Activated naive CD8-positive, alpha-beta T cell treated with anti-CD3 and anti-CD28 coated beads, Interleukin-2, amount 50 U/mL, for 16 hours (primary cell): ENCODE measurements around the gene HLA-DQB2.
"Not testable (repeated sequence)": the region's sequence is repeated elsewhere in the genome, so short reads cannot be mapped to it uniquely, and the experiment has no call there.

ENCODE experiments used
- DNase-seq: peaks from one replicate; pipeline ENCODE4 v3.0.0-alpha.2; 2020; ENCODE audit warnings: low read depth, low spot score

Gene HLA-DQB2

DNA sequence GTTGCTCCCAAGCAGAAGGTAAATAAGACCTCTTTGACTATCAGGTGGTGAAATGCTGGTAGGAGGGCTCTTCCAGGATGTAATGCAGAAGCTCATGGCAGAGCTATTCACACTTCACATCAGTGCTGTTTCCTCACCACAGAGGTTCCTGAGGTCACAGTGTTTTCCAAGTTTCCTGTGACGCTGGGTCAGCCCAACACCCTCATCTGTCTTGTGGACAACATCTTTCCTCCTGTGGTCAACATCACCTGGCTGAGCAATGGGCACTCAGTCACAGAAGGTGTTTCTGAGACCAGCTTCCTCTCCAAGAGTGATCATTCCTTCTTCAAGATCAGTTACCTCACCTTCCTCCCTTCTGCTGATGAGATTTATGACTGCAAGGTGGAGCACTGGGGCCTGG is 17.7 kb downstream of the HLA-DQB2 start:
- DNase-seq, result not testable (repeated sequence)

DNA sequence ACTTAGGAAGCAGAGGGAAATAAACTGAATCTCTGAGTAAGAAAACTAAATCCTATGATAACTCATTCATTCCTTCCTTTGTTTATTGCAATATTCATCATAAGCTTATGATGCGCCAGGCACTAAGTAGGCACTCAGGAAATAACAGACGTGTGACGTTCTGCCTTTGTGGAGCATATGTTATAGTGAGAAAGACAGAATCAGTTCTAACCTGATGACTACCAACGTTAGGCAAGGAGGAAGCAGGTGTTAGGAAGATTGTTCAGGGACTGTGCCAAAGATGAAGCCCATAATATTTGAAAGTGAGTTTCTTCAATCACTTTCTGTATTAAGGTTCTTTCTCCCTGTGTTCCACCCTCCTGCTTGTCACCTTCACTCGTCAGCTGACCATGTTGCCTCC is 18.6 kb downstream of the HLA-DQB2 start:
- no peak for DNase-seq

DNA sequence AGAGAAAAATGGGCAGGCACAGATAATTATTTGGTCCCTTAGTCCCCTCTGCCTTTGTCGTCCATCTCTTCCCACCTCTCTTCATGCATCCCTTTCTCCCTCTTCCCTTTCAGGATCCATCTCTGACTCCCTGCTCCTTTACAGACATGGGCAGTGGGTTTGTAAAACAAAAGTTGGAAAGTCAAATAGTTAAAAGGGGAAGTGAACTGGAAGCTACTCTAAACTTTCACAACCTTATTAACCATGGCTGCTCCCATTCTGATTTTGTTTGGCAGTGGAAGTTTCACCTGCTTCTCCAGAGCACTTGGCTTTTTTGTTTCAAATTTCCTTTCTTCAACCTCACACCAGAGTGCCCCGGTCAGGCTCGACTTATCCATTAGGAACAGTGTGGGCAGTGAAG is 21.0 kb downstream of the HLA-DQB2 start:
- no peak for DNase-seq

DNA sequence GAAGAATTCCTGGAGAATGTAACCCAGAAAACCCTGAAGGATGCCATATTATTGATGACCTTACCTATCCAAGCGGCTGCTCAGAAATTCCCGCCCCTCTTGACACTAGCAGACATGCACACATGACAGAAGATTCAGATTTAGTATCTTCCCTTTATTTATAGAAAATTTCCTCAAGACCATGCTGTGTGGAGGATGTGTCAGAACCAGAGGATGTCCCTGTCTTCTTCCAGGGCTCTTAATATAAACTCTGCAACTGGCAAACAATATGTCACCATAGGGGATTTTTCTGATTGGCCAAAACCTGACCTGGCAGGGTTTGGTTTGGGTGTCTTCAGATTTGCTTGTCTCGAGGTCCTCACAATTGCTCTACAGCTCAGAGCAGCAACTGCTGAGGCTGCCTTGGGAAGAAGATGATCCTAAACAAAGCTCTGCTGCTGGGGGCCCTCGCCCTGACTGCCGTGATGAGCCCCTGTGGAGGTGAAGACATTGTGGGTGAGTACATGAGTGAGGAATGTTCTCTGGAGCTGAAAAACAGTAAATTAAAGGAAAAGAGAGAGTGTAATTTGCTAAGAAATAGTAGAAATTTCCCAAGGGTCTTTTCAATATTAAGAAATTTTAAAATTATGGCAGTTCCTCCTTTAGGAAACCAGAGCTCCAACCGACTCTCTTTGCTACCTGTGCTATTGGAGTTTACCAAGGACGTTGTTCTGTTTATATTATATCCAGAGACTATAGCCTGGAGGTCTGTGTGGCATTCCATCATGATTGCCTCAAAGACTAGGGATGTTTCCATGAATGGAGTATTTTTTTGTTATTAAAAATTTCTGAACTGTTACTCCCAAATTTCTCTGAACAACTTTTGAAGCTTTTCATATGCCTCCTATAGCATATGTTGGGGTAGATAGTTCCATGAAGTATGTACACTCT is 22.0 kb downstream of the HLA-DQB2 start, which contains the start of gene HLA-DQA2:
Gene HLA-DQA2 (plus strand): TSS at position 361 of the 930 bp plus-strand sequence. CDS start 53 bp downstream, at position 414.
- no peak for DNase-seq

DNA sequence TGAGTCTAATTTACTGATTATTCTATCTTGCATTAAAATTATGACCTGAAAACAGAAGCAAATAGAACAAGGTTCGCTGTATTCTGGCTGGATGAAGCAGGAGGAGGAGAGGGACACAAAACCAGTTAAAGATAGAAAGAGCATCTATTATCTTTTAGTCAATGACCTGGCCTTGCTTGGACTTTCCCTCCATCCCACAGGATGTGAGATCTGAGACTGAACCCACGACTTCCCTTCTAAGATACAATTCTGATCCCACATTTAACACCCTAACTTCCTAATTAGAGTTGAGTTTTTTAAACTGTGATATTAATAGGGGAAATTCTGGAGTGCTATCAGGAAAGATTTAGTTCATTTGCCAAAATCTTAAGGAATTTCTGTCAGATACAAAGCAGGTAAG is 25.2 kb downstream of the HLA-DQB2 start:
- no peak for DNase-seq

DNA sequence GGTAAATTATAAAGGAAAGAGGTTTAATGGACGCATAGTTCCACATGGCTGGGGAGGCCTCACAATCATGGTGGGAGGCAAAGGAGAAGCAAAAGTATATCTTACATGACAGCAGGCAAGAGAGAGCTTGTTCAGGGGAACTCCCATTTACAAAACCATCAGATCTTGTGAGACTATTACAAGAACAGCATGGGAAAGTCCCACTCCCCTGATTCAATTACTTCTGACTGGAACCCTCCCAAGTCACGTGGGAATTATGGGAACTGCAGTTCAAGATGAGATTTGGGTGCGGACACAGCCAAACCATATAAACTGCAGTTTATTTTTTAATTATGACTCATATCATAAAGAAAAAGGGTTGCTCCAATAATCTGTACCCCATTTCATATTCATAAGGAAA is 44.5 kb downstream of the HLA-DQB2 start:
- DNase-seq, result no peak

DNA sequence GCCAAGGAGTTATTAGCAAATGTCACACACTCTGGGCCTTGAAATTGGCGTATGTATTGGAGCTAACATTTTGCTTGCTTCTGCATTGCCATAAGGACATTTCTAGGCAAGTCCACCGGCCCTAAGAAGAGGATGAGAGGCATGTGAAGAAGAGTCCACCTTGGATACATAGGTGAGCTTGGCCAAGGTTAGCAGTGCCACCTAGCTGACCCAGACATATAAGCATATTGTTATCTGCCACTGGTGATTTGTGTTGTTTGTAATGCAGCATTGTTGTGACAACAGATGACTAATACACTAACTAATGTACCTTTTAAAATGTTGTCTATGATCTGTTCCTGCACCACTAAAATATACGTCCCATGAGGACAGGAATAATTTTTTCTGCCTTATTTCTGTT is 46.9 kb downstream of the HLA-DQB2 start:
- DNase-seq, result no peak

DNA sequence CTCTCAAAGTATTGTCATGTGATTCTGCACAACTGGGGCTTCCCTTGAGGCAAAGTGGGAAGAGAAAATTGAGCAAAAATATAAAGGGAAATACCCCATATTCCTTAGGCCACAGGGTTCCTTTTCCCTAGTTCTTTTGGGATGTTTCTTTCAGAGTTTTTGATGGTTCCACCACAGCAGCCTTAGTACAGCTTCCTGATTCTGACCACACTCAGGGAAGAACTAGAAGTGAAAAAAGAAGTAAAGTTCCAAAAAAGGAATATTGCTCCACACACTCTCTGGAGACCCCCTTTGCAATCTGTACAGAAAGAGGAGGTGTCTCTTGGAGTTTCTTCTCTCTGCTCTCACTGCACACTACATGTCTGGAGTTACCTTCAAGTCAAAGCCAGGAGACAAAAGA is 50.1 kb downstream of the HLA-DQB2 start:
- DNase-seq, result no peak

DNA sequence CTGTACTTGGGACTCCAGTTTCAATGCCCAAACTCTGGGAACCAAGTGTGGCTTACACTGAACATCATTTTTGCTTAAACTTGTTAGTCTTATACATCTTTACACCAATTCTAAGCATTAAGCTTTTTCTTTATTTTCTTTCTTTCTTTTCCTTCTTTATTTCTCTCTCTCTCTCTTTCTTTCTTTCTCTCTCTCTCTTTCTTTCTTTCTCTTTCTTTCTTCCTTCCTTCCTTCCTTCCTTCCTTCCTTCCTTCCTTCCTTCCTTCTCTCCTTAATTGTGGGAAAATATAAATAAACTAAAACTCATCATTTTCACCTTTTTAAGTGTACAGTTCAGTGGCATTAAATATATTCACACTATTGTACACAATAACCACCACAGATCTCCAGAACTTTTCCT is 53.7 kb downstream of the HLA-DQB2 start:
- DNase-seq, result no peak
